Hepatocyte (in vitro differentiated cells): ENCODE results near the gene SDHAF3. TPM values are rescaled to one million over a fixed set of nuclear protein-coding genes. Genes with fewer than 3 reads are reported as not detected.
"Not testable (repeated sequence)": the region's sequence is repeated elsewhere in the genome, so short reads cannot be mapped to it uniquely, and the experiment has no call there.

Experiments
- DNase-seq: peaks from one replicate; pipeline ENCODE4 v3.0.0-alpha.2; 2016; ENCODE audit warnings: low spot score
- H2AFZ ChIP-seq: fragments of 200-600 bp; sonication (generic); 2 replicates; pipeline ENCODE4 v1.6.0; 2016; ENCODE audit warnings: antibody characterized with exemption, mild to moderate bottlenecking
- H3K27ac ChIP-seq: fragments of 200-600 bp; sonication (generic); 2 replicates; pipeline ENCODE4 v1.5.1; 2016; ENCODE audit warnings: mild to moderate bottlenecking
- H3K27me3 ChIP-seq: fragments of 200-600 bp; sonication (generic); 2 replicates; pipeline ENCODE4 v1.6.1; 2016
- H3K36me3 ChIP-seq: fragments of 200-600 bp; sonication (generic); replicated peaks from 2 replicates; pipeline ENCODE4 v1.5.1; 2016; ENCODE audit warnings: low read depth; ENCODE audit not compliant: insufficient read depth
- H3K4me1 ChIP-seq: fragments of 200-600 bp; sonication (generic); 2 replicates; pipeline ENCODE4 v1.5.1; 2016; ENCODE audit warnings: mild to moderate bottlenecking, moderate library complexity; ENCODE audit not compliant: insufficient read depth
- H3K4me2 ChIP-seq: fragments of 200-600 bp; sonication (generic); 2 replicates; pipeline ENCODE4 v1.6.0; 2016
- H3K4me3 ChIP-seq: fragments of 200-600 bp; sonication (generic); 2 replicates; pipeline ENCODE4 v1.5.1; 2016; ENCODE audit warnings: mild to moderate bottlenecking
- H3K79me2 ChIP-seq: fragments of 200-600 bp; sonication (generic); 2 replicates; pipeline ENCODE4 v1.6.0; 2017; ENCODE audit warnings: mild to moderate bottlenecking
- H3K9me2 ChIP-seq: fragments of 200-600 bp; sonication (generic); replicated peaks from 2 replicates; pipeline ENCODE4 v1.6.0; 2017; ENCODE audit warnings: mild to moderate bottlenecking; ENCODE audit not compliant: insufficient read depth
- H3K9me3 ChIP-seq: fragments of 200-600 bp; sonication (generic); 2 replicates; pipeline ENCODE4 v1.5.1; 2016; ENCODE audit warnings: low read depth, mild to moderate bottlenecking
- H4K20me1 ChIP-seq: fragments of 200-600 bp; sonication (generic); 2 replicates; pipeline ENCODE4 v1.6.0; 2016; ENCODE audit warnings: mild to moderate bottlenecking; ENCODE audit not compliant: insufficient read depth, poor library complexity, severe bottlenecking
- EZH2 ChIP-seq: fragments of 200-600 bp; sonication (generic); IDR thresholded peaks from 2 replicates; pipeline ENCODE4 v1.6.1; 2016; ENCODE audit warnings: antibody characterized with exemption, mild to moderate bottlenecking, borderline replicate concordance
- EZH2phosphoT487 ChIP-seq: fragments of 200-600 bp; sonication (generic); IDR thresholded peaks from one replicate; pipeline ENCODE4 v1.6.1; 2018; ENCODE audit warnings: antibody characterized with exemption, mild to moderate bottlenecking, low read depth, moderate library complexity; ENCODE audit not compliant: unreplicated experiment, severe bottlenecking
- WGBS: methylation state at CpG from one replicate; pipeline ENCODE4 v1.1.6; 2016; ENCODE audit warnings: low lambda C conversion rate; ENCODE audit errors: missing lambda C conversion rate; 5-methylcytosine and 5-hydroxymethylcytosine counted together
- polyA plus RNA-seq: library from polyadenylated mRNA; unstranded; fragments of >200 nt; fragmentation: Nextera tagmentation; extraction: Ambion mirVana; gene quantifications from 2 replicates; pipeline ENCODE4 v1.2.1, GENCODE V29; 2016
- total RNA-seq: library from RNA; depleted of rRNA; stranded (reverse); fragments of >200 nt; gene quantifications from 2 replicates; pipeline ENCODE4 v1.2.3, GENCODE V29; 2014
- TF ChIP-seq, protein P1 (sequence below): fragments of 200-600 bp; sonication (generic); IDR thresholded peaks from 2 replicates; pipeline ENCODE4 v1.5.1; 2016; ENCODE audit warnings: antibody characterized with exemption, mild to moderate bottlenecking; ENCODE audit not compliant: poor library complexity

The SDHAF3 gene
- total and polyA plus RNA-seq, 2 experiments from 2014 or later, result 17.5 to 20.1 TPM

- Histone ChIP-seq H3K27me3 (no peaks in the 10 kb centered on the region), H3K79me2 (no peaks in the 10 kb centered on the region)
- 100% methylated on average over 1 of the region's 1 CpG for WGBS
Observed at GRCh38 chr7:97187067-97187466, 69.6 kb downstream of the SDHAF3 start.

DNA sequence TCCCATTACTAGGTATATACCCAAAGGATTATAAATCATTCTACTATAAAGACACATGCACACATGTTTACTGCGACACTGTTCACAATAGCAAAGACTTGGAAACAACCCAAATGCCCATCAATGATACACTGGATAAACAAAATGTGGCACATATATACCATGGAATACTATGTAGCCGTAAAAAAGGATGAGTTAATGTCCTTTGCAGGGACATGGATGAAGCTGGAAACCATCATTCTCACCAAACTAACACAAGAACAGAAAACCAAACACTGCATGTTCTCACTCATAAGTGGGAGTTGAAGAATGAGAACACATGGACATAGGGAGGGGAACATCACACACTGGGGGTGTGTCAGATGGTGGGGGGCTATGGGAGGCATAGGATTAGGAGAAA lies 78.7 kb downstream of the SDHAF3 start:
- not testable (repeated sequence) for H3K27ac ChIP-seq, H3K27me3 ChIP-seq, H3K36me3 ChIP-seq, DNase-seq, H4K20me1 ChIP-seq, H3K4me2 ChIP-seq, H3K4me1 ChIP-seq, H3K9me2 ChIP-seq, H3K4me3 ChIP-seq, H2AFZ ChIP-seq, H3K9me3 ChIP-seq, H3K79me2 ChIP-seq
- WGBS, result 73% methylated on average over 2 of the region's 2 CpGs

More at GRCh38 chr7:97187067-97187466, 69.6 kb downstream of the SDHAF3 start:
- Histone ChIP-seq H3K4me3 (no peak overlapping the region), H3K27ac (no peak overlapping the region), H4K20me1 (no peaks in the 10 kb centered on the region), H3K36me3 (no peaks in the 10 kb centered on the region), H3K9me3 (no peaks in the 10 kb centered on the region), H3K4me1 (no peaks in the 10 kb centered on the region), H3K4me2 (no peak overlapping the region), H3K9me2 (no peaks in the 10 kb centered on the region), H2AFZ (no peak overlapping the region)
- TF ChIP-seq, protein P1, sequence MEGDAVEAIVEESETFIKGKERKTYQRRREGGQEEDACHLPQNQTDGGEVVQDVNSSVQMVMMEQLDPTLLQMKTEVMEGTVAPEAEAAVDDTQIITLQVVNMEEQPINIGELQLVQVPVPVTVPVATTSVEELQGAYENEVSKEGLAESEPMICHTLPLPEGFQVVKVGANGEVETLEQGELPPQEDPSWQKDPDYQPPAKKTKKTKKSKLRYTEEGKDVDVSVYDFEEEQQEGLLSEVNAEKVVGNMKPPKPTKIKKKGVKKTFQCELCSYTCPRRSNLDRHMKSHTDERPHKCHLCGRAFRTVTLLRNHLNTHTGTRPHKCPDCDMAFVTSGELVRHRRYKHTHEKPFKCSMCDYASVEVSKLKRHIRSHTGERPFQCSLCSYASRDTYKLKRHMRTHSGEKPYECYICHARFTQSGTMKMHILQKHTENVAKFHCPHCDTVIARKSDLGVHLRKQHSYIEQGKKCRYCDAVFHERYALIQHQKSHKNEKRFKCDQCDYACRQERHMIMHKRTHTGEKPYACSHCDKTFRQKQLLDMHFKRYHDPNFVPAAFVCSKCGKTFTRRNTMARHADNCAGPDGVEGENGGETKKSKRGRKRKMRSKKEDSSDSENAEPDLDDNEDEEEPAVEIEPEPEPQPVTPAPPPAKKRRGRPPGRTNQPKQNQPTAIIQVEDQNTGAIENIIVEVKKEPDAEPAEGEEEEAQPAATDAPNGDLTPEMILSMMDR, result no peak
- TF ChIP-seq EZH2 (no peak), EZH2phosphoT487 (no peak)
- DNase-seq, result no peak

GRCh38 chr7:97198596-97198995 lies 81.1 kb downstream of the SDHAF3 start:
- Histone ChIP-seq H3K9me2 (no peaks in the 10 kb centered on the region), H3K4me3 (no peak overlapping the region), H3K27ac (no peak overlapping the region), H3K36me3 (no peaks in the 10 kb centered on the region), H3K4me1 (no peaks in the 10 kb centered on the region), H4K20me1 (no peaks in the 10 kb centered on the region), H3K27me3 (no peaks in the 10 kb centered on the region), H3K9me3 (no peaks in the 10 kb centered on the region), H3K79me2 (no peaks in the 10 kb centered on the region), H3K4me2 (no peak overlapping the region), H2AFZ (no peak overlapping the region)
- DNase-seq, result no peak
- 76% methylated on average over 3 of the region's 3 CpGs for WGBS
- TF ChIP-seq EZH2 (no peak), EZH2phosphoT487 (no peak)
- TF ChIP-seq, protein P1, result no peak

GRCh38 chr7:97200018-97200417 lies 82.5 kb downstream of the SDHAF3 start:
- Histone ChIP-seq H3K4me2 (no peak overlapping the region), H3K4me3 (no peak overlapping the region), H4K20me1 (no peaks in the 10 kb centered on the region), H3K27ac (no peak overlapping the region), H3K4me1 (no peaks in the 10 kb centered on the region), H3K36me3 (no peaks in the 10 kb centered on the region), H3K9me3 (no peaks in the 10 kb centered on the region), H3K27me3 (no peaks in the 10 kb centered on the region), H3K9me2 (no peaks in the 10 kb centered on the region), H3K79me2 (no peaks in the 10 kb centered on the region), H2AFZ (no peak overlapping the region)
- DNase-seq, result no peak
- WGBS, result 97% methylated on average over 2 of the region's 2 CpGs
- TF ChIP-seq, protein P1, result no peak
- TF ChIP-seq EZH2, result no peak
- no peak for TF ChIP-seq EZH2phosphoT487
